ENCODE results near the gene TWSG1. TPM values are rescaled to one million over a fixed set of nuclear protein-coding genes. Genes with fewer than 3 reads are reported as not detected.
"Not testable (repeated sequence)": the region's sequence is repeated elsewhere in the genome, so short reads cannot be mapped to it uniquely, and the experiment has no call there.

Gene TWSG1
- total and polyA plus RNA-seq, 12 donors, result 10.1 to 33.5 (median 23.3) TPM

DNA sequence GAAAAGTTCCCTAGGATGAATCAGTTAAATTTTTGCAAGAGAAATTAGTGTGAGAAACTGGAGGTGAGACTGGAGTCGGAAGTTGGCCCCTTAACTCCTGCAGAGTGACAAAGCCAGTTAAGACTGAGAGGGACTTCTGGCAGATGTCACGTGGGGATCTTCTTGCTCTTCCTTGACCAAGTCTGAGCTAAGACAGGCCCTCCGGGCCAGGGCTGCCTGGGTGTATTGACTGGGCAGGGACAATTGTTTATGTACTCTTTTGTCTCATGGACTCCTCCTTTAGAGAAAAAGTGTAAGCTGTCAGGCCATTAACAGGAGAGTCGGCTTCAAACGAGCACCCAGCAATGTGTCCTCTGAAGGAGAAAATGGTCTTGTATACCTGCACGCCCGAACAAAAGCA, 92.2 kb downstream of the TWSG1 start:
- H3K9me3 ChIP-seq (replicated peaks in 1 of 3), result no peaks in the 10 kb centered on the region
- H3K27me3 ChIP-seq, result no peaks in the 10 kb centered on the region
- TF ChIP-seq POLR2A (IDR thresholded peaks at IDR 0.05), result no peak
- TF ChIP-seq, protein P1, sequence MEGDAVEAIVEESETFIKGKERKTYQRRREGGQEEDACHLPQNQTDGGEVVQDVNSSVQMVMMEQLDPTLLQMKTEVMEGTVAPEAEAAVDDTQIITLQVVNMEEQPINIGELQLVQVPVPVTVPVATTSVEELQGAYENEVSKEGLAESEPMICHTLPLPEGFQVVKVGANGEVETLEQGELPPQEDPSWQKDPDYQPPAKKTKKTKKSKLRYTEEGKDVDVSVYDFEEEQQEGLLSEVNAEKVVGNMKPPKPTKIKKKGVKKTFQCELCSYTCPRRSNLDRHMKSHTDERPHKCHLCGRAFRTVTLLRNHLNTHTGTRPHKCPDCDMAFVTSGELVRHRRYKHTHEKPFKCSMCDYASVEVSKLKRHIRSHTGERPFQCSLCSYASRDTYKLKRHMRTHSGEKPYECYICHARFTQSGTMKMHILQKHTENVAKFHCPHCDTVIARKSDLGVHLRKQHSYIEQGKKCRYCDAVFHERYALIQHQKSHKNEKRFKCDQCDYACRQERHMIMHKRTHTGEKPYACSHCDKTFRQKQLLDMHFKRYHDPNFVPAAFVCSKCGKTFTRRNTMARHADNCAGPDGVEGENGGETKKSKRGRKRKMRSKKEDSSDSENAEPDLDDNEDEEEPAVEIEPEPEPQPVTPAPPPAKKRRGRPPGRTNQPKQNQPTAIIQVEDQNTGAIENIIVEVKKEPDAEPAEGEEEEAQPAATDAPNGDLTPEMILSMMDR (IDR thresholded peaks at IDR 0.05), result no peak
- intact Hi-C loops (cut with DNase I), result no loop called here
- 88 to 94% (median 91%) methylated on average over 7 of the region's 7 CpGs for WGBS, 4 donors
- no peaks in the 10 kb centered on the region for H3K4me1 ChIP-seq (replicated peaks in 1 of 2)
- H3K27ac ChIP-seq, result no peak overlapping the region
- DNase-seq, result no peak
- H3K36me3 ChIP-seq (replicated peaks in 1 of 2), result no peaks in the 10 kb centered on the region
- H3K4me3 ChIP-seq, result no peak overlapping the region

DNA sequence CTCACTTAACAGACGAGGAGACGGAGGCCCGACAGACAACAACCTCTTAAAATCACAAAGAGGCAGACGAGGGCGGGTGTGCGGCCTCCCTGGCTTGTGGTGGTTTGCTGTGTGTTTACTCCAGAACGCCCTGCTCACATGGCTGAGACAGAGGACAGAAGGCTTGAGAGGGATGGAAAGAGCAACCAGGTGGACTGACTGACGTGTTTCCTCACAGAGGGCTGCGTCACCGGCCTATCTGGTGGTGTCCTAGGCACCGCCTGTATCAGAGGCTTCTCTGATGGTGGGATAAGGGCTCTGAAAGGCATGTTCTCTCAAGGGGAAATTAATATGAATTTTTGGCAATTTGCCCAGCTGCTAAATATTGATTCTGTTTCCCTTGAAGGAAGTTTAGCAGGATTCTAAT, 93.7 kb downstream of the TWSG1 start:
- Histone ChIP-seq H3K27me3 (no peaks in the 10 kb centered on the region), H3K27ac (no peak overlapping the region), H3K4me1 (replicated peaks in 1 of 2) (no peaks in the 10 kb centered on the region), H3K9me3 (replicated peaks in 1 of 3) (no peaks in the 10 kb centered on the region), H3K4me3 (no peak overlapping the region), H3K36me3 (replicated peaks in 1 of 2) (no peaks in the 10 kb centered on the region)
- intact Hi-C loops (cut with DNase I), result no loop called here
- WGBS, 4 donors, result 91 to 94% (median 92%) methylated on average over 11 of the region's 11 CpGs
- no peak for DNase-seq
- TF ChIP-seq, protein P1 (IDR thresholded peaks at IDR 0.05), result no peak
- TF ChIP-seq POLR2A (IDR thresholded peaks at IDR 0.05), result no peak

GRCh38 chr18:9428862-9429661, 94.5 kb downstream of the TWSG1 start:
- Histone ChIP-seq H3K27ac (no peak overlapping the region), H3K36me3 (replicated peaks in 1 of 2) (no peaks in the 10 kb centered on the region), H3K4me3 (no peak overlapping the region), H3K27me3 (no peaks in the 10 kb centered on the region), H3K4me1 (replicated peaks in 1 of 2) (no peaks in the 10 kb centered on the region), H3K9me3 (replicated peaks in 1 of 3) (no peaks in the 10 kb centered on the region)
- TF ChIP-seq, protein P1 (IDR thresholded peaks at IDR 0.05), result no peak
- TF ChIP-seq POLR2A (IDR thresholded peaks at IDR 0.05), result no peak
- intact Hi-C loops (cut with DNase I), result no loop called here
- 90 to 93% (median 92%) methylated on average over 6 of the region's 6 CpGs for WGBS, 4 donors
- DNase-seq, result no peak

- no peaks in the 10 kb centered on the region for H3K9me3 ChIP-seq (replicated peaks in 1 of 3)
- H3K4me1 ChIP-seq (replicated peaks in 1 of 2), result no peaks in the 10 kb centered on the region
- no peak overlapping the region for H3K27ac ChIP-seq
- DNase-seq, result no peak
- H3K27me3 ChIP-seq, result no peaks in the 10 kb centered on the region
- no peak overlapping the region for H3K4me3 ChIP-seq
- WGBS, 4 donors, result 45 to 60% (median 47%) methylated on average over 3 of the region's 3 CpGs
- TF ChIP-seq, protein P1 (IDR thresholded peaks at IDR 0.05), result no peak
- TF ChIP-seq POLR2A (IDR thresholded peaks at IDR 0.05), result no peak
- intact Hi-C loops (cut with DNase I), result no loop called here
- no peaks in the 10 kb centered on the region for H3K36me3 ChIP-seq (replicated peaks in 1 of 2)
These were observed 95.1 kb downstream of the TWSG1 start for GRCh38 chr18:9429662-9429993.

DNA sequence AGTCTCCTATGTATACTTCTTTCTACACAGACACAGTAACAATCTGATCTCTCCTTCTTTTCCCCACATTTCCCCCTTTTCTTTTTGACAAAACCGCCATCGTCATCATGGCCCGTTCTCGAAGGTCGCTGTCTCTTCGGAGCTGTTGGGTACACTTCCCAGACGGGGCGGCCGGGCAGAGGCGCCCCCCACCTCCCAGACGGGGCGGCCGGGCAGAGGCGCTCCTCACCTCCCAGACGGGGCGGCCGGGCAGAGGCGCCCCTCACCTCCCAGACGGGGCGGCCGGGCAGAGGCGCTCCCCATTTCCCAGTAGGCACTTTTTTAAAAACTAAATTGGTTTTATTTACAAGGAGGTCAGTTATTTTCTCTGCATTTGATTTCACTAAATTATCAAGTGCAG, 95.7 kb downstream of the TWSG1 start:
- H3K4me3 ChIP-seq, result not testable (repeated sequence)

More for the DNA sequence above, 95.7 kb downstream of the TWSG1 start:
- WGBS, 4 donors, result 90 to 93% (median 91%) methylated on average over 21 to 22 of the region's 22 CpGs
- H3K27me3 ChIP-seq; H3K4me1 ChIP-seq (replicated peaks in 1 of 2); H3K36me3 ChIP-seq (replicated peaks in 1 of 2); intact Hi-C loops (cut with DNase I); H3K27ac ChIP-seq; DNase-seq; H3K9me3 ChIP-seq (replicated peaks in 1 of 3): not testable (repeated sequence)

Data from adrenal gland (tissue), 12 donors.